Neural progenitor cell (in vitro differentiated cells): ENCODE measurements around the gene AUTS2. TPM values are rescaled to one million over a fixed set of nuclear protein-coding genes. Genes with fewer than 3 reads are reported as not detected.

Experiments used
- DNase-seq: peaks from one replicate; pipeline ENCODE4 v3.0.0-alpha.2; 2016; ENCODE audit warnings: low spot score
- H2AFZ ChIP-seq: fragments of 200-600 bp; sonication (generic); replicated peaks from 2 replicates; pipeline ENCODE4 v1.6.1; 2016; ENCODE audit warnings: antibody characterized with exemption
- H3F3A ChIP-seq: fragments of 200-600 bp; sonication (generic); 2 replicates; pipeline ENCODE4 v1.6.1; 2016; ENCODE audit warnings: antibody characterized with exemption, low read depth
- H3K27ac ChIP-seq: fragments of 200-600 bp; sonication (generic); 2 replicates; pipeline ENCODE4 v1.5.1; 2016; ENCODE audit warnings: mild to moderate bottlenecking
- H3K27me3 ChIP-seq: fragments of 200-600 bp; sonication (generic); 2 replicates; pipeline ENCODE4 v1.6.1; 2016; ENCODE audit warnings: mild to moderate bottlenecking, moderate library complexity
- H3K36me3 ChIP-seq: fragments of 200-600 bp; sonication (generic); 2 replicates; pipeline ENCODE4 v1.5.1; 2016
- H3K4me1 ChIP-seq: fragments of 200-600 bp; sonication (generic); 2 replicates; pipeline ENCODE4 v1.6.1; 2016; ENCODE audit warnings: mixed run types
- H3K4me2 ChIP-seq: fragments of 200-600 bp; sonication (generic); 2 replicates; pipeline ENCODE4 v1.6.1; 2016
- H3K4me3 ChIP-seq: fragments of 200-600 bp; sonication (generic); 2 replicates; pipeline ENCODE4 v1.5.1; 2016
- H3K79me2 ChIP-seq: fragments of 200-600 bp; sonication (generic); 2 replicates; pipeline ENCODE4 v1.6.1; 2016; ENCODE audit warnings: low read depth
- H3K9ac ChIP-seq: fragments of 200-600 bp; sonication (generic); 2 replicates; pipeline ENCODE4 v1.6.1; 2016
- H3K9me3 ChIP-seq: fragments of 200-600 bp; sonication (generic); 2 replicates; pipeline ENCODE4 v1.5.1; 2016; ENCODE audit warnings: low read depth
- H4K20me1 ChIP-seq: fragments of 200-600 bp; sonication (generic); 2 replicates; pipeline ENCODE4 v1.6.1; 2016; ENCODE audit warnings: low read depth
- H3K27ac Mint-ChIP-seq: 3 replicates; pipeline ENCODE4 v1.8.0; 2021; ENCODE audit warnings: mixed read lengths
- H3K27me3 Mint-ChIP-seq: 2 replicates; pipeline ENCODE4 v1.8.0; 2022; ENCODE audit warnings: low read depth, mild to moderate bottlenecking, inconsistent platforms, moderate library complexity, mixed read lengths; ENCODE audit not compliant: insufficient read depth
- H3K36me3 Mint-ChIP-seq: 3 replicates; pipeline ENCODE4 v1.8.0; 2021; ENCODE audit warnings: mixed read lengths
- H3K4me1 Mint-ChIP-seq: 3 replicates; pipeline ENCODE4 v1.8.0; 2021; ENCODE audit warnings: mixed read lengths
- H3K4me3 Mint-ChIP-seq: 3 replicates; pipeline ENCODE4 v1.8.0; 2021; ENCODE audit warnings: mild to moderate bottlenecking, moderate library complexity, mixed read lengths
- H3K9me3 Mint-ChIP-seq: 3 replicates; pipeline ENCODE4 v1.8.0; 2020; ENCODE audit warnings: mixed read lengths
- CTCF ChIP-seq: fragments of 200-600 bp; sonication (generic); IDR thresholded peaks from 2 replicates; pipeline ENCODE4 v1.5.1; 2017; ENCODE audit warnings: antibody characterized with exemption, mild to moderate bottlenecking
- EZH2 ChIP-seq: fragments of 200-600 bp; sonication (generic); IDR thresholded peaks from 2 replicates; pipeline ENCODE4 v1.6.1; 2017; ENCODE audit warnings: antibody characterized with exemption, mild to moderate bottlenecking, moderate library complexity
- EZH2phosphoT487 ChIP-seq: fragments of 200-600 bp; sonication (generic); IDR thresholded peaks from 2 replicates; pipeline ENCODE4 v1.6.1; 2017; ENCODE audit warnings: antibody characterized with exemption
- total RNA-seq: library from RNA; depleted of rRNA; stranded (reverse); fragments of >200 nt; gene quantifications from 2 replicates; pipeline ENCODE4 v1.2.3, GENCODE V29; 2015; ENCODE audit warnings: low replicate concordance

The AUTS2 gene
- total RNA-seq, 1 donor from 2014 or later = 50.0 TPM

GRCh38 chr7:69701288-69701687 lies 103.0 kb downstream of the AUTS2 start:
- Histone ChIP-seq H3K79me2 (no peaks in the 10 kb centered on the region), H3F3A (no peaks in the 10 kb centered on the region), H3K4me1 (peaks cover 11% of the 10 kb centered on the region), H3K27ac (no peak overlapping the region), H3K9me3 (no peaks in the 10 kb centered on the region), H3K27me3 (no peaks in the 10 kb centered on the region), H3K4me2 (no peak overlapping the region), H4K20me1 (peaks cover 7% of the 10 kb centered on the region), H3K36me3 (no peaks in the 10 kb centered on the region), H3K4me3 (no peak overlapping the region), H2AFZ (no peak overlapping the region), H3K9ac (no peak overlapping the region)
- Mint-ChIP-seq H3K4me1 (peaks cover 25% of the 10 kb centered on the region), H3K36me3 (peaks cover 2% of the 10 kb centered on the region), H3K9me3 (peaks cover 4% of the 10 kb centered on the region), H3K27ac (no peak overlapping the region), H3K4me3 (no peak overlapping the region), H3K27me3 (peaks cover 5% of the 10 kb centered on the region)
- DNase-seq = no peak
- TF ChIP-seq EZH2phosphoT487 (no peak), CTCF (no peak), EZH2 (no peak)

GRCh38 chr7:69702357-69702756 lies 104.1 kb downstream of the AUTS2 start:
- no peaks in the 10 kb centered on the region for H3K79me2 ChIP-seq
- H4K20me1 ChIP-seq = peaks cover 10% of the 10 kb centered on the region
- H3K27ac ChIP-seq = no peak overlapping the region
- Mint-ChIP-seq H3K9me3 (peaks cover 4% of the 10 kb centered on the region), H3K4me3 (no peak overlapping the region), H3K27ac (no peak overlapping the region), H3K36me3 (peaks cover 2% of the 10 kb centered on the region), H3K27me3 (peaks cover 5% of the 10 kb centered on the region), H3K4me1 (peaks cover 26% of the 10 kb centered on the region)
- no peaks in the 10 kb centered on the region for H3K9me3 ChIP-seq
- H3K4me1 ChIP-seq = peaks cover 18% of the 10 kb centered on the region
- no peaks in the 10 kb centered on the region for H3K27me3 ChIP-seq
- no peak for DNase-seq
- TF ChIP-seq CTCF (no peak), EZH2 (no peak), EZH2phosphoT487 (no peak)
- no peak overlapping the region for H3K4me3 ChIP-seq
- no peak overlapping the region for H3K4me2 ChIP-seq
- H3K36me3 ChIP-seq = no peaks in the 10 kb centered on the region
- H3F3A ChIP-seq = no peaks in the 10 kb centered on the region
- H2AFZ ChIP-seq = no peak overlapping the region
- no peak overlapping the region for H3K9ac ChIP-seq

GRCh38 chr7:69703099-69703498 lies 104.8 kb downstream of the AUTS2 start:
- H3K9me3 Mint-ChIP-seq = peaks cover 4% of the 10 kb centered on the region
- H3K36me3 Mint-ChIP-seq = peaks cover 2% of the 10 kb centered on the region
- Histone ChIP-seq H3K27ac (no peak overlapping the region), H3K9ac (no peak overlapping the region), H3F3A (no peaks in the 10 kb centered on the region), H3K36me3 (no peaks in the 10 kb centered on the region), H3K4me1 (peaks cover 18% of the 10 kb centered on the region), H3K27me3 (no peaks in the 10 kb centered on the region), H3K79me2 (no peaks in the 10 kb centered on the region), H3K4me2 (no peak overlapping the region), H2AFZ (no peak overlapping the region), H4K20me1 (peaks cover 9% of the 10 kb centered on the region), H3K4me3 (no peak overlapping the region), H3K9me3 (no peaks in the 10 kb centered on the region)
- no peak for DNase-seq
- peaks cover 5% of the 10 kb centered on the region for H3K27me3 Mint-ChIP-seq
- peaks cover 30% of the 10 kb centered on the region for H3K4me1 Mint-ChIP-seq
- H3K4me3 Mint-ChIP-seq = no peak overlapping the region
- no peak for TF ChIP-seq CTCF
- no peak for TF ChIP-seq EZH2phosphoT487
- TF ChIP-seq EZH2 = no peak
- H3K27ac Mint-ChIP-seq = no peak overlapping the region
